HG03378 (cell line): Measurements from ENCODE around the gene KLHL35.
"Not testable (repeated sequence)": the region's sequence is repeated elsewhere in the genome, so short reads cannot be mapped to it uniquely, and the experiment has no call there.

Experiments
- ATAC-seq: cut with Tn5 transposase; IDR thresholded peaks from one replicate; pipeline ENCODE4 v1.9.1; 2021; ENCODE audit warnings: mild to moderate bottlenecking, moderate library complexity; ENCODE audit not compliant: unreplicated experiment

Gene KLHL35

GRCh38 chr11:75394085-75394840 lies 38.7 kb downstream of the KLHL35 start:
- ATAC-seq, result no peak

DNA sequence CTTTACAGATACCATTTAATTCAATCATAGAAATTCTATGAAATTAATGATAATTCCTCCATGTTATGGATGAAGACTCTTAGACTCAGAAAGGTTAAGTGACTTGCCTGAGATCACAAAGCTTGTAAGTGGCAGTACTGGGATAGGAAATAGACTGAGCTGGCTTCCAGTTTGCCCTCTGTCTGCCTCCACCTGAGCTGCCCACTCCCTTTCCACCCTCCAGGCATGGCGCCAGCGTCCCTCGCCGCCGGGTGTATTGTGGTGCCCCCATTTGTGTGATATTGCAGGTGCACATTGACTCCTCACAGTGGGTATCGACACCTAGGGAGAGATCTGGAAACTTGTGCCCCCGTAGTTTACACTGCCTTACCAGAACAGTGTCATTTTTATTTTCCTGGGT lies 43.1 kb downstream of the KLHL35 start:
- ATAC-seq, result no peak

GRCh38 chr11:75389276-75389605 lies 43.8 kb downstream of the KLHL35 start:
- no peak for ATAC-seq

DNA sequence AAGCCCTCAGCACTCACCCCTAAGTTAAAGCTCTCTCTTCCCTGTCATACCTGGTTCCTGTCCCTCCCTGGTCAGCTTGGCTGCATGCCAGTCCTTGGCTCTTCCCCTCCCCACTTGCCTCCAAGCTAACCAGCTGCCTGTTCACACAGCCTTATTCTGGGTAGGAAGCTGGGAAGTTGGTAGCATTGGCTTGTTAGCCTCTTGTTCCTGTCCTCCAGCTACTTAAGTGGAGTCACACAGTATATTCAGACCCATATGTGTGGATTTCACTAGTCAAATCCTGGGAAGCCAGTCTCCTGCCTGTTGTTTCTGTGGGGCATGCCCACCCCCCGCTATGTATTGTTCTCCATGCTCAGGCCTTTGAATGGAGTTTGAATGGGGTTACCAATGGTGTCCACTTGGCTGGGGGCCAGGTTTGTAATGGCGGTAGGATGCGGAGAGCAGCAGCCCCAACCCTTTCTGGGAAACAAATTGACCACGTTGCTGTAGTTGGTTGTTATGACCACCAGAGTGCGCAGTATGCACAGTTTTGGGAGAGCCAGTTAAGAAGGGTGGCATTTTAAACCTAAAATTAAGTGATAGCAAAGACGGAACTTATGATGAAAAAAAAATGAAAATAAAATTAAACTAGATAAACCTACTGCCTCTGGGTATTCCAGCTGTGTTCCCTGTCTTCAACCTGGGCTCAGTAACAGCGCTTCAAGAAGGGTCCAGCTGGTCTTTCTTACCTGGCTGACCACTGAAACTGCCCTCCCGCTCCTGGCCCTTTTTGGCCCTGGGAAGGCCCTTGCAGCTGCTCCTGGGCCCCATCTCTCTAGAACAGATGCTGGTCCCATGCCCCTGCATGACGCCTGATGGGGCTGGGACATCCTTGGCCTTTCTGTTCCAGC lies 44.4 kb downstream of the KLHL35 start:
- ATAC-seq, result no peak

- ATAC-seq, result no peak
Measured at GRCh38 chr11:75387736-75388294, 45.2 kb downstream of the KLHL35 start.

- ATAC-seq, result no peak
Measured at GRCh38 chr11:75386942-75387630, 45.9 kb downstream of the KLHL35 start.

- ATAC-seq, result no peak
Measured at GRCh38 chr11:75384438-75385080, 48.4 kb downstream of the KLHL35 start.

- ATAC-seq, result no peak
Measured at GRCh38 chr11:75383246-75383645, 49.8 kb downstream of the KLHL35 start.

DNA sequence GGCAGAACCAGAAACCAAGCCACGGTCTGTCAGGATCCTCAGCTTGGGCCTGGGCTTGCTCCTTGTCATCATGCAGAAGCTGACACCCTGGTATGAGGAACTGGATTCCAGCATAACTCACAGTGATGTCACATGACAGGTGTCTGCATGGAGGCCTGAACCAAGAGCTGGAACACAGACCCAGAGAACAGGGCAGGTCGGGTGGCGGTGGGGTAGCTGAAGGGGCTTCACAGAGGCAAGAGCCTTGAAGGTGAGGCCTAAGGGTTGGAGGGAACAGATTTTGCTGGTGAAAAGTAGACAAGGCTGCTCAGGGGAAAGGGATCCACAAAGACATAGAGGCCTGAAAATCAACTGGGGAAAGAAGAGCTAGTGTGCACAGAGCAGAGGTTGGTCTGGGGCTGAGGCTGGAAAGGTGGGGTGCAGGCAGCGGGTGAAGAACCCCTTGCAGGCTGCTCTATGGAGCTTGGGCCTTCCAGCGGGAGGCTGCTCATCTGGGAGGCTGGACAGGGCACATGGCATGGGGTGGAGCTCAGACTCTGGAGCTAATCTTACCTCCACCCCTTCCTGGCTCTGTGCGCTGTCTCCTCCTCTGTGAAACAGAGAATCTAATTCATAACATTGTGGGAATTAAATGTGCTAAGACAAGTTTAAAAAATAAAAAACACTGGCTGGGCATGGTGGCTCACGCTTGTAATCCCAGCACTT lies 52.1 kb downstream of the KLHL35 start:
- no peak for ATAC-seq

- ATAC-seq, result no peak
Measured at GRCh38 chr11:75380245-75380644, 52.8 kb downstream of the KLHL35 start.

DNA sequence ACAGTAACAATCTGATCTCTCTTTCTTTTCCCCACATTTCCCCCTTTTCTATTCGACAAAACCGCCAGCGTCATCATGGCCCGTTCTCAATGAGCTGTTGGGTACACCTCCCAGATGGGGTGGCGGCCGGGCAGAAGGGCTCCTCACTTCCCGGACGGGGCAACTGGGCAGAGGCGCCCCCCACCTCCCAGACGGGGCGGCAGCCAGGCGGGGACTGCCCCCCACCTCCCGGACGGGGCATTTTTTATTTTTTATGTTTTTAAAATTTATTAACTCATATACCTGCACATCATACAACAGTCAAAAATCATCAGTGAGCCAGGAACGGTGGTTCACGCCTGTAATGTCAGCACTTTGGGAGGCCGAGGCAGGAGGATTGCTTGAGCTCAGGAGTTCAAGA lies 54.2 kb downstream of the KLHL35 start:
- ATAC-seq, result not testable (repeated sequence)

- no peak for ATAC-seq
Measured at GRCh38 chr11:75376175-75376574, 56.8 kb downstream of the KLHL35 start.

DNA sequence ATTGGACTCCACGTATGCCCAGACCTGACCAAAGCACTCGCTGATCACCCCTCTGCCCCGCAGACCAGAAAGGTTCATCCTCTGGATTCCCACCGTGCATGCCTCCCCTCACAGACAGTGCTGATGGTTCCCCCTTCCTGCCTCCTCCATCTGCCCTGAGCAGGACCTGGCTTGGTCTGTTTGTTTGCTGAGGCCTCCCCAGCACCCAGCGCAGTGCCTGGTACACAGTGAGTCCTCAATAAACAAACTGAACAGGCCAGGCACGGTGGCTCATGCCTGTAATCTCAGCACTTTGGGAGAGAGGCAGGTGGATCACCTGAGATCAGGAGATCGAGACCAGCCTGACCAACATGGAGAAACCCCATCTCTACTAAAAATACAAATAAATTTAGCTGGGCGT lies 57.4 kb downstream of the KLHL35 start:
- ATAC-seq, result no peak

GRCh38 chr11:75374646-75375045 lies 58.4 kb downstream of the KLHL35 start:
- ATAC-seq, result no peak

- no peak for ATAC-seq
Measured at GRCh38 chr11:75373201-75373600, 59.8 kb downstream of the KLHL35 start.
